ENCODE data around the gene ABCE1. TPM values are rescaled to one million over a fixed set of nuclear protein-coding genes. Genes with fewer than 3 reads are reported as not detected.

The ABCE1 gene
- polyA plus RNA-seq, 2 of the 4 experiments (the other 2 are of a cell fraction): 113 to 120 TPM

GRCh38 chr4:145061318-145061920, 36.7 kb upstream of the ABCE1 start:
- WGBS (ENCODE audit: missing lambda C conversion rate): 23% methylated on average over 6 of the region's 6 CpGs
- FAIRE-seq: peak; percentile 7

GRCh38 chr4:145066063-145066501, 32.0 kb upstream of the ABCE1 start:
- ATAC-seq (peak in 1 of 2 experiments; percentile 49; a peak in 2 of 6 replicates), DNase-seq (ENCODE audit: low read depth in 1 of 2, low spot score in 1 of 2) (peak in 1 of 2 experiments; percentile 29), FAIRE-seq (no peak)
- Histone ChIP-seq H3K4me3 (no peak overlapping the region), H3K4me2 (peak overlapping the region; percentile 75), H3K9me3 (no peaks in the 10 kb centered on the region), H3K4me1 (peaks cover 16% of the 10 kb centered on the region; the same call in 2 of the 3 replicates), H3K27ac (peak overlapping the region; percentile 66 to 75)
- no peak for TF ChIP-seq USF2 (IDR thresholded peaks at IDR 0.05)
- no peak for TF ChIP-seq CBX2 (IDR thresholded peaks at IDR 0.05; ENCODE audit: borderline replicate concordance, low read depth)
- TF ChIP-seq PBX3 (IDR thresholded peaks at IDR 0.05): no peak
- no peak for TF ChIP-seq MAZ (IDR thresholded peaks at IDR 0.05; ENCODE audit: borderline replicate concordance, low read depth, low read length)
- no peak for TF ChIP-seq RNF2 (IDR thresholded peaks at IDR 0.05; ENCODE audit: borderline replicate concordance, low read depth)
- TF ChIP-seq HMGXB4 (CRISPR knock-in tag; IDR thresholded peaks at IDR 0.05; ENCODE audit: borderline replicate concordance): no peak
- TF ChIP-seq ZSCAN20 (CRISPR knock-in tag; IDR thresholded peaks at IDR 0.05): no peak
- no peak for TF ChIP-seq MYC (IDR thresholded peaks at IDR 0.05; ENCODE audit: borderline replicate concordance, low read length)
- no peak for TF ChIP-seq NPAS2 (CRISPR knock-in tag; IDR thresholded peaks at IDR 0.05; ENCODE audit: borderline replicate concordance)
- no peak for TF ChIP-seq ZNF302 (CRISPR knock-in tag; IDR thresholded peaks at IDR 0.05)
- no peak for TF ChIP-seq ZFP36 (IDR thresholded peaks at IDR 0.05; ENCODE audit: borderline replicate concordance, partially characterized antibody)
- ChIA-PET POLR2A (no interaction called here), CTCF (no interaction called here)
- WGBS (ENCODE audit: missing lambda C conversion rate): 5% methylated on average over 2 of the region's 2 CpGs

More at GRCh38 chr4:145061318-145061920, 36.7 kb upstream of the ABCE1 start:
- TF ChIP-seq RAD21 (conservative IDR thresholded peaks at IDR 0.05 in 1 of 2, IDR thresholded peaks at IDR 0.05 in 1 of 2): peak; percentile 61 to 63; a peak in 4 of 5 replicates
- peak; percentile 53 for TF ChIP-seq SMC3 (IDR thresholded peaks at IDR 0.05)
- TF ChIP-seq FOSL2 (IDR thresholded peaks at IDR 0.05): no peak
- TF ChIP-seq FOSL2 (CRISPR knock-in tag; IDR thresholded peaks at IDR 0.05): no peak
- peak; percentile 55 for TF ChIP-seq CTCF (IDR thresholded peaks at IDR 0.05)
- Histone ChIP-seq H3K4me2 (no peak overlapping the region), H3K4me1 (peaks cover 12% of the 10 kb centered on the region; the same call in 2 of the 3 replicates), H3K27ac (no peak overlapping the region), H3K4me3 (no peak overlapping the region), H3K9me3 (no peaks in the 10 kb centered on the region)
- peak in 1 of 2 experiments; percentile 57 for DNase-seq (ENCODE audit: low read depth in 1 of 2, low spot score in 1 of 2)
- ATAC-seq: peak in 1 of 2 experiments; percentile 74; a peak in 3 of 6 replicates
- POLR2A ChIA-PET: no interaction called here
- CTCF ChIA-PET: interaction anchor here (0.6 to 1.6 kb wide), 15 partner anchors 9 to 1599 kb away, joined by 3 to 6 read pairs (median 3); no protein-coding TSS in a partner anchor

Data from A549 (cell line).